Prostate gland (tissue), 2 donors: ENCODE data around the gene SMPX. TPM values are rescaled to one million over a fixed set of nuclear protein-coding genes. Genes with fewer than 3 reads are reported as not detected.

ENCODE experiments used
- DNase-seq: peaks from one replicate; pipeline ENCODE4 v3.0.0-alpha.2; 2019; ENCODE audit warnings: low spot score
- H3K27ac ChIP-seq, 2 donors: fragments of 200-600 bp; sonication (generic); 2 replicates each; pipeline ENCODE4 v1.5.1; 2017 to 2019
- H3K27me3 ChIP-seq: fragments of 200-600 bp; sonication (generic); replicated peaks from 2 replicates; pipeline ENCODE4 v1.5.1; 2019; ENCODE audit not compliant: insufficient read depth
- H3K36me3 ChIP-seq, 2 donors: fragments of 200-600 bp; sonication (generic); 1 replicate in 1 of 2; 2 replicates in 1 of 2; pipeline versions ENCODE4 v1.5.1 to v1.8.1; 2017 to 2019
- H3K4me1 ChIP-seq: fragments of 200-600 bp; sonication (generic); replicated peaks from 2 replicates; pipeline ENCODE4 v1.5.1; 2019
- H3K4me3 ChIP-seq, 2 donors: fragments of 200-600 bp; sonication (generic); 2 replicates each; pipeline ENCODE4 v1.5.1; 2017 to 2019
- H3K9me3 ChIP-seq: fragments of 200-600 bp; sonication (generic); 2 replicates; pipeline ENCODE4 v1.5.1; 2017
- POLR2A ChIP-seq: fragments of 450-650 bp; IDR thresholded peaks from one replicate; pipeline ENCODE4 v1.6.1; 2016; ENCODE audit warnings: antibody characterized with exemption, mild to moderate bottlenecking
- POLR2AphosphoS5 ChIP-seq: sonication (generic); formaldehyde crosslinking; IDR thresholded peaks from one replicate; pipeline ENCODE4 v1.6.1; 2017; ENCODE audit warnings: antibody characterized with exemption
- WGBS: methylation state at CpG from one replicate; pipeline ENCODE4 v1.1.5; 2018; 5-methylcytosine and 5-hydroxymethylcytosine counted together
- intact Hi-C: fragments of 100-400 bp; cut with DNase I; formaldehyde crosslinking; loops from one replicate; pipeline ENCODE4 v1.14.2; 2022
- total RNA-seq, 2 donors: library from RNA; depleted of rRNA; stranded (reverse); fragments of >200 nt; gene quantifications; one replicate each; pipeline ENCODE4 v1.1.0, GENCODE V29; 2016
- TF ChIP-seq, protein P1 (sequence below), 4 experiments: fragments of 200-600 bp in 2 of 4; fragments of 450-650 bp in 2 of 4; sonication (generic) in 2 of 4; IDR thresholded peaks; 1 replicate in 3 of 4; 2 replicates in 1 of 4; pipeline ENCODE4 v1.5.1; 2016 to 2019; ENCODE audit warnings: antibody characterized with exemption in 4 of 4, mild to moderate bottlenecking in 2 of 4, moderate library complexity in 2 of 4

The SMPX gene
- total RNA-seq, 2 donors from 2014 or later: 4.2 TPM; not detected in 1

GRCh38 chrX:21658152-21658737 lies 99.7 kb downstream of the SMPX start, which contains the start of gene KLHL34:
KLHL34 (minus strand) TSS chrX:21658330; CDS start chrX:21657788, 542 bp downstream.
- H3K27ac ChIP-seq: no peak within 1 kb of the TSS
- no peaks in the 10 kb centered on the region for H3K9me3 ChIP-seq
- no peaks in the 10 kb centered on the region for H3K4me1 ChIP-seq
- H3K4me3 ChIP-seq: no peak within 1 kb of the TSS
- DNase-seq: no peak
- H3K27me3 ChIP-seq: no peaks in the 10 kb centered on the region
- no peaks in the 10 kb centered on the region for H3K36me3 ChIP-seq
- intact Hi-C loops: no loop called here
- TF ChIP-seq, protein P1, sequence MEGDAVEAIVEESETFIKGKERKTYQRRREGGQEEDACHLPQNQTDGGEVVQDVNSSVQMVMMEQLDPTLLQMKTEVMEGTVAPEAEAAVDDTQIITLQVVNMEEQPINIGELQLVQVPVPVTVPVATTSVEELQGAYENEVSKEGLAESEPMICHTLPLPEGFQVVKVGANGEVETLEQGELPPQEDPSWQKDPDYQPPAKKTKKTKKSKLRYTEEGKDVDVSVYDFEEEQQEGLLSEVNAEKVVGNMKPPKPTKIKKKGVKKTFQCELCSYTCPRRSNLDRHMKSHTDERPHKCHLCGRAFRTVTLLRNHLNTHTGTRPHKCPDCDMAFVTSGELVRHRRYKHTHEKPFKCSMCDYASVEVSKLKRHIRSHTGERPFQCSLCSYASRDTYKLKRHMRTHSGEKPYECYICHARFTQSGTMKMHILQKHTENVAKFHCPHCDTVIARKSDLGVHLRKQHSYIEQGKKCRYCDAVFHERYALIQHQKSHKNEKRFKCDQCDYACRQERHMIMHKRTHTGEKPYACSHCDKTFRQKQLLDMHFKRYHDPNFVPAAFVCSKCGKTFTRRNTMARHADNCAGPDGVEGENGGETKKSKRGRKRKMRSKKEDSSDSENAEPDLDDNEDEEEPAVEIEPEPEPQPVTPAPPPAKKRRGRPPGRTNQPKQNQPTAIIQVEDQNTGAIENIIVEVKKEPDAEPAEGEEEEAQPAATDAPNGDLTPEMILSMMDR (IDR thresholded peaks at IDR 0.05): no peak
- no peak for TF ChIP-seq POLR2A
- TF ChIP-seq POLR2AphosphoS5: no peak
- WGBS: 13% methylated on average over 8 of the region's 60 CpGs

GRCh38 chrX:21657318-21658151 lies 100.4 kb downstream of the SMPX start:
- Histone ChIP-seq H3K9me3 (no peaks in the 10 kb centered on the region), H3K36me3 (no peaks in the 10 kb centered on the region), H3K4me3 (no peak overlapping the region), H3K4me1 (no peaks in the 10 kb centered on the region), H3K27ac (no peak overlapping the region), H3K27me3 (no peaks in the 10 kb centered on the region)
- no peak for DNase-seq
- intact Hi-C loops: no loop called here
- TF ChIP-seq POLR2A: no peak
- no peak for TF ChIP-seq POLR2AphosphoS5
- TF ChIP-seq, protein P1 (IDR thresholded peaks at IDR 0.05): no peak
- WGBS: 54% methylated on average over 36 of the region's 57 CpGs

GRCh38 chrX:21656587-21657317 lies 101.2 kb downstream of the SMPX start:
- WGBS: 51% methylated on average over 20 of the region's 61 CpGs
- no peaks in the 10 kb centered on the region for H3K36me3 ChIP-seq

More at GRCh38 chrX:21656587-21657317, 101.2 kb downstream of the SMPX start:
- Histone ChIP-seq H3K27ac (no peak overlapping the region), H3K4me3 (no peak overlapping the region), H3K9me3 (no peaks in the 10 kb centered on the region), H3K4me1 (no peaks in the 10 kb centered on the region), H3K27me3 (no peaks in the 10 kb centered on the region)
- intact Hi-C loops: no loop called here
- no peak for TF ChIP-seq POLR2AphosphoS5
- TF ChIP-seq, protein P1 (IDR thresholded peaks at IDR 0.05): no peak
- TF ChIP-seq POLR2A: no peak
- no peak for DNase-seq

Other genes starting within 250 kb of the SMPX start
- gene KLHL34, start 99.8 kb downstream of the SMPX start, total RNA-seq: under 1 TPM in 1 of 2 donors, not detected in 1; 0.05 TPM
- 10 to 100 TPM; 14.0 to 14.4 TPM for gene MBTPS2, start 81.5 kb upstream of the SMPX start, total RNA-seq
- gene YY2, start 97.9 kb upstream of the SMPX start, total RNA-seq: 10 to 100 TPM in 1 of 2 donors, under 1 TPM in 1; 0.82 to 13.7 TPM
- gene SMS, start 182.6 kb upstream of the SMPX start, total RNA-seq: 100 to 1,000 TPM in 1 of 2 donors, 10 to 100 TPM in 1; 57.0 to 116 TPM